ENCODE data around the gene INAFM2. TPM values are rescaled to one million over a fixed set of nuclear protein-coding genes. Genes with fewer than 3 reads are reported as not detected.

Gene INAFM2
- total RNA-seq, 1 experiment from 2014 or later: 14.3 TPM

GRCh38 chr15:40280260-40281056 is 43.0 kb upstream of the INAFM2 start:
- CTCF ChIA-PET: interaction anchor here (1.4 kb wide), 1 partner anchor 58 kb away, joined by 11 read pairs; no protein-coding TSS in a partner anchor
- BruUV-seq (replicated peaks): no TSS peak
- intact Hi-C loops (cut with micrococcal nuclease; ENCODE audit: unreplicated experiment): no loop called here
- Mint-ChIP-seq H3K27me3 (ENCODE audit: unreplicated experiment) (no peaks in the 10 kb centered on the region), H3K4me3 (ENCODE audit: low read depth, unreplicated experiment) (peak overlapping the region; percentile 28), H3K9me3 (ENCODE audit: low read depth, unreplicated experiment) (no peaks in the 10 kb centered on the region), H3K27ac (ENCODE audit: unreplicated experiment) (no peak overlapping the region), H3K36me3 (ENCODE audit: insufficient read depth, unreplicated experiment) (peaks cover 5% of the 10 kb centered on the region), H3K4me1 (ENCODE audit: low read depth, unreplicated experiment) (no peaks in the 10 kb centered on the region)
- no peak for DNase-seq
- no peak for TF ChIP-seq CTCF (IDR thresholded peaks at IDR 0.05; ENCODE audit: unreplicated experiment)

- Mint-ChIP-seq H3K36me3 (ENCODE audit: insufficient read depth, unreplicated experiment) (peaks cover under 1% of the 10 kb centered on the region), H3K4me1 (ENCODE audit: low read depth, unreplicated experiment) (no peaks in the 10 kb centered on the region), H3K27me3 (ENCODE audit: unreplicated experiment) (no peaks in the 10 kb centered on the region), H3K4me3 (ENCODE audit: low read depth, unreplicated experiment) (peak overlapping the region; percentile 28), H3K27ac (ENCODE audit: unreplicated experiment) (no peak overlapping the region), H3K9me3 (ENCODE audit: low read depth, unreplicated experiment) (no peaks in the 10 kb centered on the region)
- intact Hi-C loops (cut with micrococcal nuclease; ENCODE audit: unreplicated experiment): no loop called here
- CTCF ChIA-PET: no interaction called here
- DNase-seq: no peak
- no peak for TF ChIP-seq CTCF (IDR thresholded peaks at IDR 0.05; ENCODE audit: unreplicated experiment)
- BruUV-seq (replicated peaks): no TSS peak
Measured at GRCh38 chr15:40281057-40281800, 42.3 kb upstream of the INAFM2 start.

GRCh38 chr15:40281801-40282146 is 41.7 kb upstream of the INAFM2 start:
- no peak for TF ChIP-seq CTCF (IDR thresholded peaks at IDR 0.05; ENCODE audit: unreplicated experiment)
- no TSS peak for BruUV-seq (replicated peaks)
- H3K27ac Mint-ChIP-seq (ENCODE audit: unreplicated experiment): no peak overlapping the region
- H3K4me1 Mint-ChIP-seq (ENCODE audit: low read depth, unreplicated experiment): no peaks in the 10 kb centered on the region
- H3K27me3 Mint-ChIP-seq (ENCODE audit: unreplicated experiment): no peaks in the 10 kb centered on the region
- intact Hi-C loops (cut with micrococcal nuclease; ENCODE audit: unreplicated experiment): no loop called here
- CTCF ChIA-PET: no interaction called here
- H3K36me3 Mint-ChIP-seq (ENCODE audit: insufficient read depth, unreplicated experiment): no peaks in the 10 kb centered on the region
- no peak for DNase-seq
- no peaks in the 10 kb centered on the region for H3K9me3 Mint-ChIP-seq (ENCODE audit: low read depth, unreplicated experiment)
- peak overlapping the region; percentile 57 for H3K4me3 Mint-ChIP-seq (ENCODE audit: low read depth, unreplicated experiment)

- Mint-ChIP-seq H3K4me1 (ENCODE audit: low read depth, unreplicated experiment) (no peaks in the 10 kb centered on the region), H3K27ac (ENCODE audit: unreplicated experiment) (no peak overlapping the region), H3K9me3 (ENCODE audit: low read depth, unreplicated experiment) (no peaks in the 10 kb centered on the region), H3K27me3 (ENCODE audit: unreplicated experiment) (no peaks in the 10 kb centered on the region), H3K36me3 (ENCODE audit: insufficient read depth, unreplicated experiment) (no peaks in the 10 kb centered on the region), H3K4me3 (ENCODE audit: low read depth, unreplicated experiment) (peak overlapping the region; percentile 57)
- DNase-seq: peak; percentile 59
- CTCF ChIA-PET: interaction anchor here (0.8 to 1.0 kb wide), 3 partner anchors 14 to 84 kb away, joined by 3 to 14 read pairs (median 4); no protein-coding TSS in a partner anchor
- TF ChIP-seq CTCF (IDR thresholded peaks at IDR 0.05; ENCODE audit: unreplicated experiment): peak; percentile 65
- intact Hi-C loops (cut with micrococcal nuclease; ENCODE audit: unreplicated experiment): no loop called here
- BruUV-seq (replicated peaks): no TSS peak
Measured at GRCh38 chr15:40282147-40282868, 41.2 kb upstream of the INAFM2 start.

Measured in Calu3 (cell line).